DND-41 (cell line): Measurements from ENCODE around the gene PRSS38.

Source experiments
- ATAC-seq: fragments of 200-7000 bp; cut with Tn5 transposase; 3 replicates; pipeline ENCODE4 v1.9.1; 2021; ENCODE audit warnings: low read depth; ENCODE audit not compliant: insufficient read depth
- DNase-seq: peaks from one replicate; pipeline ENCODE4 v3.0.0-alpha.2; 2020
- H2AFZ ChIP-seq: 2 replicates; pipeline ENCODE4 v1.6.0; 2012; ENCODE audit warnings: low read depth, low read length
- H3K27ac ChIP-seq: 2 replicates; pipeline ENCODE4 v1.5.1; 2012; ENCODE audit warnings: low read length, inconsistent platforms
- H3K27me3 ChIP-seq: fragments of 200-600 bp; sonication (generic); 2 replicates; pipeline ENCODE4 v1.6.0; 2012; ENCODE audit warnings: low read length, mild to moderate bottlenecking, inconsistent platforms; ENCODE audit not compliant: insufficient read depth, poor library complexity
- H3K36me3 ChIP-seq: 2 replicates; pipeline ENCODE4 v1.5.1; 2012; ENCODE audit warnings: low read length, inconsistent platforms; ENCODE audit not compliant: insufficient read depth
- H3K4me1 ChIP-seq: 2 replicates; pipeline ENCODE4 v1.5.1; 2012; ENCODE audit warnings: mild to moderate bottlenecking, low read length; ENCODE audit not compliant: insufficient read depth
- H3K4me2 ChIP-seq: 2 replicates; pipeline ENCODE4 v1.6.0; 2012; ENCODE audit warnings: mild to moderate bottlenecking, moderate library complexity, low read length, inconsistent platforms; ENCODE audit not compliant: insufficient read depth
- H3K4me3 ChIP-seq, 2 experiments: fragments of 200-600 bp in 1 of 2; shearing (Covaris generic) in 1 of 2; 2 replicates each; pipeline ENCODE4 v1.5.1; 2012 to 2016; ENCODE audit warnings: inconsistent platforms in 2 of 2, low read length in 2 of 2, mild to moderate bottlenecking in 2 of 2, low read depth in 1 of 2, moderate library complexity in 1 of 2
- H3K79me2 ChIP-seq: 2 replicates; pipeline ENCODE4 v1.6.0; 2012; ENCODE audit warnings: low read length, inconsistent platforms; ENCODE audit not compliant: insufficient read depth
- H3K9ac ChIP-seq: 2 replicates; pipeline ENCODE4 v1.6.0; 2012; ENCODE audit warnings: low read depth, mild to moderate bottlenecking, inconsistent platforms, low read length, moderate library complexity
- H3K9me3 ChIP-seq: 2 replicates; pipeline ENCODE4 v1.5.1; 2012; ENCODE audit warnings: low read length, moderate library complexity, mild to moderate bottlenecking, inconsistent platforms; ENCODE audit not compliant: insufficient read depth, severe bottlenecking
- H4K20me1 ChIP-seq: 2 replicates; pipeline ENCODE4 v1.6.0; 2012; ENCODE audit warnings: low read length; ENCODE audit not compliant: insufficient read depth
- CTCF ChIP-seq: IDR thresholded peaks from 2 replicates; pipeline ENCODE4 v1.5.1; 2012; ENCODE audit warnings: borderline replicate concordance, low read length, moderate library complexity, mild to moderate bottlenecking; ENCODE audit not compliant: poor library complexity, severe bottlenecking; ENCODE audit errors: extremely low read depth
- EZH2 ChIP-seq: IDR thresholded peaks from 3 replicates; pipeline ENCODE4 v1.6.1; 2012; ENCODE audit warnings: borderline replicate concordance, low read depth, mild to moderate bottlenecking, moderate library complexity, low read length, inconsistent platforms; ENCODE audit not compliant: severe bottlenecking

The PRSS38 gene

GRCh38 chr1:227888404-227889046 lies 73.0 kb downstream of the PRSS38 start:
- H2AFZ ChIP-seq: no peak overlapping the region
- no peak overlapping the region for H3K27ac ChIP-seq
- DNase-seq (no peak), ATAC-seq (no peak)
- TF ChIP-seq EZH2: no peak
- TF ChIP-seq CTCF: no peak
- H3K4me3 ChIP-seq: no peak overlapping the region
- H4K20me1 ChIP-seq: peaks cover 4% of the 10 kb centered on the region; the same call in 1 of the 2 replicates
- H3K27me3 ChIP-seq: no peaks in the 10 kb centered on the region
- H3K9ac ChIP-seq: no peak overlapping the region
- no peaks in the 10 kb centered on the region for H3K4me1 ChIP-seq
- H3K79me2 ChIP-seq: no peaks in the 10 kb centered on the region
- H3K9me3 ChIP-seq: no peaks in the 10 kb centered on the region
- H3K36me3 ChIP-seq: no peaks in the 10 kb centered on the region
- H3K4me2 ChIP-seq: no peak overlapping the region

DNA sequence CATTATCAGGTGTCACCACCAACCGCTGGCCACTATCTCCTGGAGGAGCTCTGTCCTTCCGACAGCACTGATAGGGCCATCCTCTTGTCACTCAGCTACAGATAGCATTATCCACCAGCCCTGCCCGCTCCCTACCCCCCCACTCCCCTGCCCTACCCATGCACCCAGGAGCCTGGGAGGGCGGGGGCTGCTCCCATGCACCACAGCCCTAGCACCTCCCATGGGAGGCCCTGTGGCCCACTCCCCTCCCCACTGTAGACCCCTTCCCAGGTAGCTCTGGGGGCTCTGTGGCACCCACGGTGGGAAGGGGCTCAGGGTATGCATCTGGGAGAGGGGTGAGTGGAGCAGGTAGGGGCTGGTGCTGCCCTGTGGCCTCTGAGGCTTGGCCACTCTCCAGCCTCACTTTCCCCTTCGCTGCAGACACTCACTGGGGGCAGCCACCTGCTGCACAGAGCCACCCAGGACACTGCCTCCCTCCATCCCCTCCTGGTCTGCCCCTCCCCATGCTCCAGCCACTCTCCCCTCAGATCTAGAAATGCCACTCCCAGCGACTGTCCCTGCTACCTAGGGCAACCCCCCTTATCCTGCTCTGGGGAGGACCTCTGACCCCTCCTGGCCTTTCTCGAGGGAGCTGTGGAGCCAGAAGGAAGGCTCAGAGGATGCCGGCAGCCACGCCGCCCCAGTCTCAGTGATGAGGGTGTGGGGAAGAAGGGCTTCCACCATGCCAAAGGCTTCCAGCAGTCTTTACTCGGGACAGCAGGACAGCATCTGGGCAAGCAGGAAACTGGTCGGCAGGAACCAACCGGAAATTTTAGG lies 73.8 kb downstream of the PRSS38 start:
- no peak overlapping the region for H3K27ac ChIP-seq
- no peak for ATAC-seq
- H3K9me3 ChIP-seq: no peaks in the 10 kb centered on the region
- no peaks in the 10 kb centered on the region for H3K4me1 ChIP-seq
- no peak overlapping the region for H3K9ac ChIP-seq
- no peak overlapping the region for H3K4me3 ChIP-seq
- no peaks in the 10 kb centered on the region for H3K36me3 ChIP-seq
- no peak overlapping the region for H3K4me2 ChIP-seq
- no peaks in the 10 kb centered on the region for H3K79me2 ChIP-seq
- H3K27me3 ChIP-seq: no peaks in the 10 kb centered on the region
- no peak for DNase-seq
- no peak overlapping the region for H2AFZ ChIP-seq
- TF ChIP-seq EZH2 (no peak), CTCF (no peak)
- peaks cover 4% of the 10 kb centered on the region; the same call in 1 of the 2 replicates for H4K20me1 ChIP-seq

DNA sequence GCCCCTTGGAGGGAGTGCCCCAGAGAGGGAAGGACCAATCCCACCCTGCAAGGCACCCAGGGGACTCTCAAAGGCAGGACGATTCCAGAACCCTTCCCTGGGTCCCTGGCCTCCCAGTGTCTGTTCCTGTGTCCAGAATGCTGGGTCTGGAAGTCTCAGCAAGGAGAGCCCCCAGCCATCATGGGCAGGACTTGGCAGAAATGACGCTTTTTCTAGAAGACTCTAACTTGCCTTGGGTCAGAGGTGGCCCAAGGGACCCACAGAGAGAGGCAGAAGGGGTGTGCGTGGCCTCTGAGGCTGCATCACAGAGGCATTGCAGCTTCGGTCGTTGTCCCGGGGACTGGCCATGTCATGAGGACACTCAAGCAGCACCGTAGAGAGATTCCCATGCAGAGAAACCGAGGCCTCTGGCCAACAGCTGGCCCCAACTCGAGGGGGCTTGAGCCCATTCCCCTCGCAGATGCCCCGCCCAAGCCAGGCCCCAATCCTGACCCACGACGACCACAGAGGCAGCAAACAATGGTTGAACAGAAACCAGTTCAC lies 74.5 kb downstream of the PRSS38 start:
- no peak overlapping the region for H3K4me3 ChIP-seq
- no peak overlapping the region for H3K9ac ChIP-seq
- H3K36me3 ChIP-seq: no peaks in the 10 kb centered on the region
- no peak overlapping the region for H3K4me2 ChIP-seq
- peaks cover 4% of the 10 kb centered on the region; the same call in 1 of the 2 replicates for H4K20me1 ChIP-seq
- H3K79me2 ChIP-seq: no peaks in the 10 kb centered on the region
- H3K27me3 ChIP-seq: no peaks in the 10 kb centered on the region
- ATAC-seq (no peak), DNase-seq (no peak)
- H2AFZ ChIP-seq: no peak overlapping the region
- H3K27ac ChIP-seq: no peak overlapping the region
- H3K9me3 ChIP-seq: no peaks in the 10 kb centered on the region
- TF ChIP-seq CTCF: no peak
- no peak for TF ChIP-seq EZH2
- no peaks in the 10 kb centered on the region for H3K4me1 ChIP-seq
